Measurements from ENCODE around the gene TUBA8. TPM values are rescaled to one million over a fixed set of nuclear protein-coding genes. Genes with fewer than 3 reads are reported as not detected.
"Not testable (repeated sequence)": the region's sequence is repeated elsewhere in the genome, so short reads cannot be mapped to it uniquely, and the experiment has no call there.

Gene TUBA8
- polyA plus RNA-seq, 1 experiment = 2.7 TPM

DNA sequence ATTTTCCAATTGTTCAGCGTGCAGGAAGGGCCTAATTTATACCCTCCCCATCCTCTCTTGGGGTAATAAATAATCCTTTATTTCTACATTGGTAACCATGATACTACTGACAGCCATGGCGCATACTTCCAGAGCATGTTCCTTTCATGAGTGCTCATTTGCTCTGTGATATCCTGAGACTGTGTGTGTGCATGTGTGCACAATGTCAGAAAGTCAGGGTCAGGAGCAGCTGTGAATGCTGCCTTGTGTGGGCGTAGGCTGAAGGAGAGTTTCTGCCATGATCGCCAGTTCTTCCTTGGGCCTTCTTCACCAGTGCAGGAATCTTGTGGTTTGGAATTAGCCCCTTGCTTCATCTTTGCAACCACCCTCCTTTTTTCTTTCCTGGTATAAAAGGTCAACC, 10.2 kb downstream of the TUBA8 start:
- Histone ChIP-seq H3K27me3 (ENCODE audit: control insufficient read depth, insufficient read depth, low read length) (no peaks in the 10 kb centered on the region), H3K27ac (ENCODE audit: low read depth, low read length) (no peak overlapping the region), H3K9me3 (ENCODE audit: control insufficient read depth, insufficient read depth, low read length) (no peaks in the 10 kb centered on the region), H3K4me3 (ENCODE audit: low read depth, low read length) (no peak overlapping the region)
- TF ChIP-seq, protein P1, sequence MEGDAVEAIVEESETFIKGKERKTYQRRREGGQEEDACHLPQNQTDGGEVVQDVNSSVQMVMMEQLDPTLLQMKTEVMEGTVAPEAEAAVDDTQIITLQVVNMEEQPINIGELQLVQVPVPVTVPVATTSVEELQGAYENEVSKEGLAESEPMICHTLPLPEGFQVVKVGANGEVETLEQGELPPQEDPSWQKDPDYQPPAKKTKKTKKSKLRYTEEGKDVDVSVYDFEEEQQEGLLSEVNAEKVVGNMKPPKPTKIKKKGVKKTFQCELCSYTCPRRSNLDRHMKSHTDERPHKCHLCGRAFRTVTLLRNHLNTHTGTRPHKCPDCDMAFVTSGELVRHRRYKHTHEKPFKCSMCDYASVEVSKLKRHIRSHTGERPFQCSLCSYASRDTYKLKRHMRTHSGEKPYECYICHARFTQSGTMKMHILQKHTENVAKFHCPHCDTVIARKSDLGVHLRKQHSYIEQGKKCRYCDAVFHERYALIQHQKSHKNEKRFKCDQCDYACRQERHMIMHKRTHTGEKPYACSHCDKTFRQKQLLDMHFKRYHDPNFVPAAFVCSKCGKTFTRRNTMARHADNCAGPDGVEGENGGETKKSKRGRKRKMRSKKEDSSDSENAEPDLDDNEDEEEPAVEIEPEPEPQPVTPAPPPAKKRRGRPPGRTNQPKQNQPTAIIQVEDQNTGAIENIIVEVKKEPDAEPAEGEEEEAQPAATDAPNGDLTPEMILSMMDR (IDR thresholded peaks at IDR 0.05; ENCODE audit: low read depth, low read length) = no peak
- ChIA-PET CTCF (no interaction called here), POLR2A (interaction anchor here (0.6 kb wide), 1 partner anchor 959 kb away, joined by 4 read pairs; no protein-coding TSS in a partner anchor)
- DNase-seq (ENCODE audit: low read depth, low spot score) = no peak

GRCh38 chr22:18121506-18121905, 10.9 kb downstream of the TUBA8 start:
- Histone ChIP-seq H3K27me3 (ENCODE audit: control insufficient read depth, insufficient read depth, low read length) (no peaks in the 10 kb centered on the region), H3K9me3 (ENCODE audit: control insufficient read depth, insufficient read depth, low read length) (no peaks in the 10 kb centered on the region), H3K27ac (ENCODE audit: low read depth, low read length) (no peak overlapping the region), H3K4me3 (ENCODE audit: low read depth, low read length) (no peak overlapping the region)
- CTCF ChIA-PET = no interaction called here
- TF ChIP-seq, protein P1 (IDR thresholded peaks at IDR 0.05; ENCODE audit: low read depth, low read length) = no peak
- no peak for DNase-seq (ENCODE audit: low read depth, low spot score)
- POLR2A ChIA-PET = interaction anchor here (0.6 kb wide), 1 partner anchor 960 kb away, joined by 4 read pairs; no protein-coding TSS in a partner anchor

DNA sequence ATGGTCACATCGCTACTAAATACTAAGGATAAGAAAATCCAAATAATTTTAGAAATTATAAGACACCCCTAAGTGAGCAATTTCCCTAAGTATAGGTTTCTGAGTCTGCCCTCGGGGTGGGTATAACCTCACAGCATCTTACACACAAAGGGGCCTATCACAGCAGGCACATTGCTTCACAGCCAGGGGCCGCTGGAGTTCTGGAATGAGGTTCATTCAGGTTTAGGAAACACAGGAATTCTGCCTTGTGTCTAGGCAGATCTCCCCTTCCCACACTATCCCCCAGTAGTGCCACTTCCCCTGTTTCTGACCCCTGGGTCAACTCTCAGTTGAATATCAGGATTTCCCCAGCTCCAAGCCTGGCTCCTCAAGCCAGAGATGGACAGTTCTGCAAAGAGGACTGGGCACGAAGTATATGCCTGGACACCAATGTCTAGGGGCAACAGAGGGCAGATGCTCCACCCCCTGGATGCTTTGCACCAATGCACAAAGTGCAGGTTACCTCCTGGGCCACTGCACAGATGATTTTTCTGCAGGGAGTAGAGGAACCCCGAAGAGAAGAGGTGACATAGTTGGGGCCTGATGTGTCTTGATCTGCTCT, 11.4 kb downstream of the TUBA8 start:
- POLR2A ChIA-PET = no interaction called here
- TF ChIP-seq, protein P1 (IDR thresholded peaks at IDR 0.05; ENCODE audit: low read depth, low read length) = peak; percentile 24
- Histone ChIP-seq H3K9me3 (ENCODE audit: control insufficient read depth, insufficient read depth, low read length) (no peaks in the 10 kb centered on the region), H3K27ac (ENCODE audit: low read depth, low read length) (no peak overlapping the region), H3K27me3 (ENCODE audit: control insufficient read depth, insufficient read depth, low read length) (no peaks in the 10 kb centered on the region), H3K4me3 (ENCODE audit: low read depth, low read length) (no peak overlapping the region)
- CTCF ChIA-PET = no interaction called here
- no peak for DNase-seq (ENCODE audit: low read depth, low spot score)

GRCh38 chr22:18123476-18124025, 12.9 kb downstream of the TUBA8 start:
- CTCF ChIA-PET = interaction anchor here (0.6 kb wide), 2 partner anchors 47 to 338 kb away, joined by 3 read pairs; no protein-coding TSS in a partner anchor
- not testable (repeated sequence) for H3K9me3 ChIP-seq (ENCODE audit: control insufficient read depth, insufficient read depth, low read length); H3K27ac ChIP-seq (ENCODE audit: low read depth, low read length); H3K27me3 ChIP-seq (ENCODE audit: control insufficient read depth, insufficient read depth, low read length); DNase-seq (ENCODE audit: low read depth, low spot score); H3K4me3 ChIP-seq (ENCODE audit: low read depth, low read length)
- POLR2A ChIA-PET = interaction anchor here (1.1 kb wide), 1 partner anchor 26 kb away, joined by 3 read pairs; no protein-coding TSS in a partner anchor

- no peak overlapping the region for H3K27ac ChIP-seq (ENCODE audit: low read depth, low read length)
- no peak overlapping the region for H3K4me3 ChIP-seq (ENCODE audit: low read depth, low read length)
- H3K9me3 ChIP-seq (ENCODE audit: control insufficient read depth, insufficient read depth, low read length) = no peaks in the 10 kb centered on the region
- DNase-seq (ENCODE audit: low read depth, low spot score) = no peak
- TF ChIP-seq, protein P1 (IDR thresholded peaks at IDR 0.05; ENCODE audit: low read depth, low read length) = no peak
- no peaks in the 10 kb centered on the region for H3K27me3 ChIP-seq (ENCODE audit: control insufficient read depth, insufficient read depth, low read length)
- ChIA-PET CTCF (no interaction called here), POLR2A (no interaction called here)
Measured at GRCh38 chr22:18126606-18127005, 16.0 kb downstream of the TUBA8 start.
